Natural killer cell (primary cell): ENCODE data around the gene GRM7. TPM values are rescaled to one million over a fixed set of nuclear protein-coding genes. Genes with fewer than 3 reads are reported as not detected.

Experiments used
- ATAC-seq, 3 donors: fragments of 150-1000 bp in 2 of 3; fragments of 200-7000 bp in 1 of 3; cut with Tn5 transposase; 1 replicate in 1 of 3; 2 replicates in 2 of 3; pipeline ENCODE4 v1.10.0; 2021; ENCODE audit warnings: mild to moderate bottlenecking in 2 of 3, moderate library complexity in 2 of 3
- DNase-seq, 2 donors: peaks; one replicate each; pipeline versions ENCODE4 v3.0.0 to v3.0.0-alpha.2; 2013 to 2021; ENCODE audit warnings: mixed read lengths in 1 of 2
- H3K27ac ChIP-seq: one replicate; pipeline ENCODE4 v1.5.1; 2013; ENCODE audit warnings: mild to moderate bottlenecking, low read length
- H3K27me3 ChIP-seq: one replicate; pipeline ENCODE4 v1.6.1; 2013; ENCODE audit warnings: low read length; ENCODE audit not compliant: control insufficient read depth, insufficient read depth
- H3K36me3 ChIP-seq: one replicate; pipeline ENCODE4 v1.6.1; 2013; ENCODE audit warnings: low read length; ENCODE audit not compliant: control insufficient read depth, insufficient read depth
- H3K4me1 ChIP-seq: one replicate; pipeline ENCODE4 v1.6.1; 2013; ENCODE audit warnings: low read length; ENCODE audit not compliant: control insufficient read depth, insufficient read depth
- H3K4me3 ChIP-seq: one replicate; pipeline ENCODE4 v1.5.1; 2013; ENCODE audit warnings: low read length
- H3K9me3 ChIP-seq: one replicate; pipeline ENCODE4 v1.6.1; 2013; ENCODE audit warnings: low read length; ENCODE audit not compliant: control insufficient read depth, insufficient read depth
- H3K27ac Mint-ChIP-seq, 2 donors: one replicate each; pipeline ENCODE4 v1.8.0; 2022; ENCODE audit warnings: mild to moderate bottlenecking in 2 of 2, mixed read lengths in 2 of 2, moderate library complexity in 1 of 2
- H3K27me3 Mint-ChIP-seq, 2 donors: one replicate each; pipeline ENCODE4 v1.8.0; 2022; ENCODE audit warnings: low read depth in 2 of 2, mixed read lengths in 2 of 2
- H3K36me3 Mint-ChIP-seq: one replicate; pipeline ENCODE4 v1.8.0; 2022; ENCODE audit warnings: mixed read lengths
- H3K4me1 Mint-ChIP-seq, 2 donors: one replicate each; pipeline ENCODE4 v1.8.0; 2022; ENCODE audit warnings: mixed read lengths in 2 of 2
- H3K4me3 Mint-ChIP-seq: one replicate; pipeline ENCODE4 v1.8.0; 2022; ENCODE audit warnings: mild to moderate bottlenecking, moderate library complexity, mixed read lengths
- H3K9me3 Mint-ChIP-seq, 2 donors: one replicate each; pipeline ENCODE4 v1.8.0; 2022; ENCODE audit warnings: mixed read lengths in 2 of 2
- CTCF ChIP-seq: fragments of 200-600 bp; IDR thresholded peaks from one replicate; pipeline ENCODE4 v1.8.0; 2022; ENCODE audit warnings: antibody characterized with exemption
- WGBS: methylation state at CpG from one replicate; pipeline ENCODE4 v1.1.7; 2013; ENCODE audit warnings: missing lambda C conversion rate; ENCODE audit not compliant: insufficient coverage; 5-methylcytosine and 5-hydroxymethylcytosine counted together
- intact Hi-C: fragments of 100-400 bp; cut with micrococcal nuclease; formaldehyde crosslinking; loops from one replicate; pipeline ENCODE4 v1.14.2; 2022
- total RNA-seq, 4 donors: library from RNA; stranded (reverse); fragments of 120-200 nt in 1 of 4; gene quantifications; one replicate each; pipeline versions ENCODE4 v1.2.3 to v1.2.4, GENCODE V29; 2013 to 2022

GRM7 gene
- total RNA-seq, 3 donors from 2014 or later (not counting 1 experiment from before 2014, with no cell fraction given): not detected

GRCh38 chr3:7682822-7683229, 821.9 kb downstream of the GRM7 start:
- WGBS: 18% methylated on average over 3 of the region's 4 CpGs
- Mint-ChIP-seq H3K9me3 (peaks cover 0 to 2% of the 10 kb centered on the region in 2 donors), H3K4me3 (no peak overlapping the region), H3K4me1 (no peaks in the 10 kb centered on the region), H3K27ac (no peak overlapping the region), H3K36me3 (no peaks in the 10 kb centered on the region), H3K27me3 (peaks cover 0 to 3% of the 10 kb centered on the region in 2 donors)
- no peak overlapping the region for H3K4me3 ChIP-seq
- H3K36me3 ChIP-seq: no peaks in the 10 kb centered on the region
- H3K9me3 ChIP-seq: no peaks in the 10 kb centered on the region
- no peaks in the 10 kb centered on the region for H3K27me3 ChIP-seq
- H3K27ac ChIP-seq: no peak overlapping the region
- no peak for TF ChIP-seq CTCF
- intact Hi-C loops: no loop called here
- no peak for DNase-seq
- ATAC-seq: no peak
- no peaks in the 10 kb centered on the region for H3K4me1 ChIP-seq

- WGBS: no CpG with 5 or more reads among the region's 1 CpG
- TF ChIP-seq CTCF: no peak
- Mint-ChIP-seq H3K36me3 (no peaks in the 10 kb centered on the region), H3K9me3 (peaks cover 2% of the 10 kb centered on the region in 2 donors), H3K4me3 (no peak overlapping the region), H3K27ac (no peak overlapping the region), H3K27me3 (peaks cover 0 to 3% of the 10 kb centered on the region in 2 donors), H3K4me1 (no peaks in the 10 kb centered on the region)
- intact Hi-C loops: no loop called here
- Histone ChIP-seq H3K4me3 (no peak overlapping the region), H3K4me1 (no peaks in the 10 kb centered on the region), H3K9me3 (no peaks in the 10 kb centered on the region), H3K27ac (no peak overlapping the region), H3K36me3 (no peaks in the 10 kb centered on the region), H3K27me3 (no peaks in the 10 kb centered on the region)
- ATAC-seq (no peak), DNase-seq (no peak)
Observed at GRCh38 chr3:7683426-7683825, 822.5 kb downstream of the GRM7 start.

- H3K4me1 Mint-ChIP-seq: no peaks in the 10 kb centered on the region
- no peak overlapping the region for H3K27ac ChIP-seq
- DNase-seq (no peak), ATAC-seq (no peak)
- no peak overlapping the region for H3K27ac Mint-ChIP-seq
- no peaks in the 10 kb centered on the region for H3K27me3 ChIP-seq
- TF ChIP-seq CTCF: no peak
- no peak overlapping the region for H3K4me3 Mint-ChIP-seq
- no peaks in the 10 kb centered on the region for H3K36me3 Mint-ChIP-seq
- H3K9me3 ChIP-seq: no peaks in the 10 kb centered on the region
- H3K9me3 Mint-ChIP-seq: peaks cover 0 to 2% of the 10 kb centered on the region in 2 donors
- WGBS: 71% methylated on average over 1 of the region's 1 CpG
- intact Hi-C loops: no loop called here
- H3K27me3 Mint-ChIP-seq: peaks cover 0 to 3% of the 10 kb centered on the region in 2 donors
- no peak overlapping the region for H3K4me3 ChIP-seq
- no peaks in the 10 kb centered on the region for H3K36me3 ChIP-seq
- no peaks in the 10 kb centered on the region for H3K4me1 ChIP-seq
Observed at GRCh38 chr3:7684182-7684715, 823.3 kb downstream of the GRM7 start.
